HG02759 (cell line): ENCODE results near the gene ZMAT5.
"Not testable (repeated sequence)": the region's sequence is repeated elsewhere in the genome, so short reads cannot be mapped to it uniquely, and the experiment has no call there.

ENCODE experiments used
- ATAC-seq: cut with Tn5 transposase; IDR thresholded peaks from one replicate; pipeline ENCODE4 v1.9.1; 2021; ENCODE audit warnings: mild to moderate bottlenecking, moderate library complexity; ENCODE audit not compliant: unreplicated experiment

The ZMAT5 gene

DNA sequence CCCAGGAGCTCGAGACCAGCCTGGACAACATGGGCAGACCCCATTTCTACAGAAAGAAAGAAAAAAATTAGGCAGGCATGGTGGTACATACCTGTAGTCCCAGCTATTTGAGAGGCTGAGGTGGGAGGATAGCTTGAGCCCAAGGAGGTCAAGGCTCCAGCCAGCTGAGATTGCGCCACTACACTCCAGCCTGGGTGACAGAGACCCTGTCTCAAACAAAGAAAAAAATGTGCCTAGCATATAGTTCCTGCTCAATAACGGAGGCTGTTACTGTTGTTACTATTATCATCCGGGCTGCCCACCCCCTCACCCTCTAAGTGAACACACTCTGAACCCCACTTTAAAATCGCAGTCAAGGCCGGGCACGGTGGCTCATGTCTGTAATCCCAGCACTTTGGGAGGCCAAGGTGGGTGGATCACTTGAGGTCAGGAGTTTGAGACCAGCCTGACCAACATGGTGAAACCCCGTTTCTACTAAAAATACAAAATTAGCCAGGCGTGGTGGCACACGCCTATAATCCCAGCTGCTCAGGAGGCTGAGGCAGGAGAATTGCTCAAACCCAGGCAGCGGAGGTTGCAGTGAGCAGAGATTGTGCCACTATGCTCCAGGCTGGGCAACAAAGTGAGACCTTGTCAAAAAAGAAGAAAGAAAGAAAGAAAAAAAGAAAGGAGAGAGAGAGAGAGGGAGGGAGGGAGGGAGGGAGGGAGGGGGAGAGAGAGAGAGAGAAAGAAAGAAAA is 12.0 kb downstream of the ZMAT5 start:
- ATAC-seq = not testable (repeated sequence)

DNA sequence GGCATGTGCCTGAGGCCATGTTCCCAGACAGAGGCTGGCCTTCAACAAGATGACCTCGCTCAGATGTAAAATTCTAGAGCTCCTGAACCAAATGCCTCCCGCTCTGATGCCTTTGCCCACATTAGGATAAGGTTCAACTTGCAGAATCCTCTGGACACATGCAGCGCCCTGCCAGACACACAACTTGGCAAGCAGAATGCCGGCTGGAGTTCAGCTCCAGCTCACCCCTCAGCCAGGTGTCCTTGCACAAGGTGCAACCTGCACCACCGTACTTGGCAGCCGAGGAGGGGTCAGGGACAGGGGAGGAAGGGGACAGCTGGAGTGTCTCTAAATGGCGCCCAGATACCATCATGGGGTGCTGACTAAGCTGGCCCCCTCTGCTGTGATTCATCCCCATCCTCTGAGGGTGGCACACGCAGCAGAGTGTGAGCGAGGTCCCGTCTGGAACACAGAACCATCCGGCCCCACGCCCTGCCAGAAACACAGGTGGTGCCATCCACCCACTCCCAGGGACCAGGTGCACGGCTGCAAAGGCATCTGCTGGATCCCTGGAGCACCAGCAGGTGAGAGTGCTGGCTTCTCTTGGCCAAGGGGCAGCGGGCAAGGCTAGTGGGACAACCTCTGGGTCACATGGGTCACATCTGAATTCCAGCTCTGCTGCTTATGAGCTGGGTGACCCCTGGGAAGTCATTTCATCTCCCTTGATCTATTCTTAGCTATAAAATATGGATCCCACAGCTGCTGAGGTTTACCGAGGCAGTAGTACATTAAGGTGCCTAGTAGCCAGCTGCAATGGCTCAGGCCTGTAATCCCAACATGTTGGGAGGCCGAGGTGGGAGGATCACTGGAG is 12.8 kb downstream of the ZMAT5 start:
- no peak for ATAC-seq

- no peak for ATAC-seq
Measured at GRCh38 chr22:29751669-29752068, 15.1 kb downstream of the ZMAT5 start.

GRCh38 chr22:29750559-29751538 is 16.0 kb downstream of the ZMAT5 start:
- no peak for ATAC-seq

GRCh38 chr22:29750029-29750428 is 16.8 kb downstream of the ZMAT5 start:
- ATAC-seq = no peak

DNA sequence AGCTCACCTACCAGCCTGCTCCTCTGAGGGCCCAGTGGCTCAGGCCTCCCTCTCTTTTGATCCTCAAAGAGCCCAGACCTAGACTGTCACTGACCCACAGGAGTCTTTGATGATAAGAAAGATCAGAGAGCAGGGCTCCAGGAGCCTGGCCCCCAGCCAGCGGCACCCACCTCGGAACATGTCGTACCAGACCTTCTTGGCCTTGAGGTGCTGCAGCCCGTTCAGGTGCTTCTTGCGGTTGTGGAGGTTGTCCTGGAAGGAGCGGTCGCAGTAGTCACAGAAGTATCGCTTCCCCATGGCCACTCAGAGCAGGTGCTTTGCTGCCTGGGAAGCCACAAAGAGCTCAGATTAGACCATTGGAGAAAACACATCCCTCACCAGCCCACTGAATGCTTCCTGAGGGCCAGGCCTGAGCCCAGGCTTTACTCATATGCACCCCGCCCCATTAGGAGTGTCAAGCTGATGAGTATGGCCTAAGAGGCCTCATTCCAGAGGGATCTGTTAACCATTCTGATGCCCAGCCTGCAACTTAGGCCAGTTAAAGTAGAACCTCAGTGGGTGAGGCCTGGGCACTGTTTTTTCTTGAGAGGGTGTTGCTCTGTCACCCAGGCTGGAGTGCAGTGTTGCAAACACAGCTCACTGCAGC is 18.4 kb downstream of the ZMAT5 start:
- ATAC-seq = no peak

GRCh38 chr22:29747832-29748231 is 19.0 kb downstream of the ZMAT5 start:
- no peak for ATAC-seq

GRCh38 chr22:29744902-29745301 is 21.9 kb downstream of the ZMAT5 start:
- ATAC-seq = no peak

GRCh38 chr22:29742326-29742725 is 24.5 kb downstream of the ZMAT5 start:
- ATAC-seq = no peak

- ATAC-seq = no peak
Measured at GRCh38 chr22:29741926-29742325, 24.9 kb downstream of the ZMAT5 start.

DNA sequence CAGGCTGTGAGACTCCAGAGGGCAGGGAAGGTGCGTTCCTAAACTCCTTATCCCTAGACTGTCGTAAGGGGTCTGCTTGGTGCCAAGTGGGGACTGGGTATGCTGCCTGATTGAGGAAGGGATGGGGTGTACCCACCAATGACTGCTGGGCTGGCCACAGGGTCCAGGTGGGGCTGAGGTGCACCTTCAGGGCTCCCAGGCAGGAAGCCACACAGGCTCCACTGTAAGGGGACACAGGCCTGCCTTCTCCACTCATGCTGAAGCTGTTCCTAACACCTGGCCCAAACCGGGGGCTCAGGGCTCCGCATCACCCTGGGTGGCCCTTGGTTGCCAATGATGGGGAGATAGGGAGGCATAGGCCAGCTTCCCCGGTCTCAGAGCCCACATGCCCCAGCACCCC is 26.6 kb downstream of the ZMAT5 start:
- no peak for ATAC-seq

- ATAC-seq = no peak
Measured at GRCh38 chr22:29739346-29739875, 27.4 kb downstream of the ZMAT5 start.

DNA sequence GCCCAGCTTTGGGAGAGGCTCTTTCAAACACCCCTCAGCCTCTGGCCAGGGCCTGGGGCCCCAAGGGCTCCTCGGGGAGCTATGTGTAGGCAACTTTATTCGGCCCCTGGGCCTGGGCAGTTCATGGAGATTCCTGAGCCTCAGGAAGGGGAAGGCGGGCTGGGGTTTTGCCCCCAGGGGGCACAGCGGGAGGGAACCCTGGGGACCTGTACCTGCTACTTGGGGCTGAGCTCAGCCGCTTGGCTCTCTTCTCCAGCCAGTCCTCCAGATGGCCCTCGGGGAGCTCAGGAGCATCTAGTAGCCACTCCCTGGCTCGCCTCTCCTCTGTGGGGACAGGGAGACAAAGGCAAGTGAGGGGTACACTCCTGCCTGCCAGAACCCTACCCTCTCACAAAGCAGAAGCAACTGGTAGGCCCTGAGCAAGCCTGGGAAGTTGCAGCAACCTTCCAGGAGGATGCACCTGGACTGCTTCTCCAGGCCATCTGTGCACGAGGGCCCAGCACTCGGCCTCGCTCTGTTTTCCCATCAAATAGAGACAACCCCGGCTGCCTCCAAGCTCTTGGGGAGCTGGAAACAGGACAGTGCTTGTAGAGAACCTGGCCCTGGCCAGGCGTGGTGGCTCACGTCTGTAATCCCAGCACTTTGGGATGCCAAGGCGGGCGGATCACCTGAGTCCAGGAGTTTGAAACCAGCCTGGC is 28.5 kb downstream of the ZMAT5 start:
- no peak for ATAC-seq

DNA sequence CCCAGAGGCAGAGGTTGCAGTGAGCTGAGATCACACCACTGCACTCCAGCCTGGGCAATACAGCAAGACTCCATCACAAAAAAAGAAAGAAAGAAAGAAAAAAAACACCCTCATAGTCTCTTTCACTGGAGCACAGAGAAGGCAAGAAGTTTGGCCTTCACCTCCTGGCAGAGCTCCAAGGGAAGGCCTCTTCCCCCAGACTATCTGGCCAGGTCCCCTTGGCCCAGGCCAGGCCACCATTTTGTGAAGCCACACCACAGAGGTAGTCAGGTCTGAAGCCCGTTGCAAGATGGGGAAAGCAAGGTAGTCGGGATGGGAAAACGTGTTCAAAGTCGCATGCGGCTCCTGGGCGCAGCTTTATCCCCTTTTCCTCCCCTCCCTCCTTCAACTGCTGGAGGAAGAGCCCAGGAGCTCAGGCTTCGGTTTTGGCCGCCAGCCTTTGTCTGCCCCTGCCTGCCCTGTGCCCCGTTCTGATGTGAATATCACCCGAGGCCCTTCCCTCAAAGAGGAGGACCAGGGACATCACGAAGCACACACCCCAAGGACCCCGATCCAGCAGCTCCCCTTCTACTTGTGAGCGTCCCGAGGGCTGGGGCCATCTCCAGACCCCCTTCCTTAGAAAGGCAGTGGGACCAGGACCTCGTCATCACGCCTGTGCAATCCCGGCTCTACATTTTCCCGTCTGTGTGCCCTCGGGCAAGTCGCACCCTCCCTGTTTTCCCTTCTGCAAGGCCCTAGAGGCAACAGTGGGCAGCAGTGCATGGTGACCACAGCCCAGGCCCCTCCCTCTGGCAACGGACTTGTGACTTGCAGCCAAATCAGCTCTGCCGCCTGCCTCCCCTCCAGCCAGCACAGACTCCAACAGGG is 29.3 kb downstream of the ZMAT5 start:
- no peak for ATAC-seq

GRCh38 chr22:29735416-29735815 is 31.4 kb downstream of the ZMAT5 start:
- ATAC-seq = no peak

- ATAC-seq = no peak
Measured at GRCh38 chr22:29734838-29735237, 32.0 kb downstream of the ZMAT5 start.

- ATAC-seq = no peak
Measured at GRCh38 chr22:29734406-29734805, 32.4 kb downstream of the ZMAT5 start.

- ATAC-seq = no peak
Measured at GRCh38 chr22:29733362-29734201, 33.2 kb downstream of the ZMAT5 start.
